HUDEP-2 (cell line): Measurements from ENCODE around the gene KIR2DL1.
"Not testable (repeated sequence)": the region's sequence is repeated elsewhere in the genome, so short reads cannot be mapped to it uniquely, and the experiment has no call there.

Experiments
- DNase-seq, 76 experiments: peaks; one replicate each; lab custom pipeline; 2025; ENCODE audit not compliant: unreplicated experiment in 76 of 76; lab: John Stamatoyannopoulos, UW

KIR2DL1 gene

DNA sequence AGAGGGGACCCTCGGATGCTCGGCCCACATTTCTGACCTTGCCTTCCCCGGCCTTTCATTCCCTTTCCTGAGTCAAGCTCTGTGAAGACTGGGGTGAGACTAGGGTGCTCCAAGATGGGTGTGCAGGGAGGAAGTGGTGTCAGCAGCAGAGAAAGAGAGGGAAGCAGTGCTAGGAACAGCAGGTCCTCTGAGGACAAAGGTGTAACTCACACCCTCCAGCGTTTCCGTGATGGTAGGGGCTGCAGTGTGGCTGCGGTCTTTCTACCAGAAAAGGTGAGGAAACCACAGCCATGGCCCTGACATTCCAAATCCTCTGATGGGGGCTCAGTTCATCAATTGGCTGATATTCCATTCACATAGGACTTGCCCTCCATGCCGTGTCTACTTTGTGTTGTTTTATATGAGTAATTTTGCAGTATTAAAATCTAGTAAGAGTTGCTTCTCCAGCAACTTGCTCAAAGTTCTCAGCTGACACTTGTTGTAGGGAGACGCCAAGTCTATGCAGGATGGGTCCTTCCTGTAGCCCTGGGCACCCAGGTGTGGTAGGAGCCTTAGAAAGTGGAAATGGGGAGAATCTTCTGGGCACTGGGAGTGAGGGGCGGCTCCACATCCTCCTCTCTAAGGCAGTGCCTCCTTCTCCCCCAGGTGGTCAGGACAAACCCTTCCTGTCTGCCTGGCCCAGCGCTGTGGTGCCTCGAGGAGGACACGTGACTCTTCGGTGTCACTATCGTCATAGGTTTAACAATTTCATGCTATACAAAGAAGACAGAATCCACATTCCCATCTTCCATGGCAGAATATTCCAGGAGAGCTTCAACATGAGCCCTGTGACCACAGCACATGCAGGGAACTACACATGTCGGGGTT, 48.3 kb downstream of the KIR2DL1 start:
- no peak for DNase-seq

GRCh38 chr19:54824416-54824815, 54.8 kb downstream of the KIR2DL1 start:
- DNase-seq: not testable (repeated sequence)

DNA sequence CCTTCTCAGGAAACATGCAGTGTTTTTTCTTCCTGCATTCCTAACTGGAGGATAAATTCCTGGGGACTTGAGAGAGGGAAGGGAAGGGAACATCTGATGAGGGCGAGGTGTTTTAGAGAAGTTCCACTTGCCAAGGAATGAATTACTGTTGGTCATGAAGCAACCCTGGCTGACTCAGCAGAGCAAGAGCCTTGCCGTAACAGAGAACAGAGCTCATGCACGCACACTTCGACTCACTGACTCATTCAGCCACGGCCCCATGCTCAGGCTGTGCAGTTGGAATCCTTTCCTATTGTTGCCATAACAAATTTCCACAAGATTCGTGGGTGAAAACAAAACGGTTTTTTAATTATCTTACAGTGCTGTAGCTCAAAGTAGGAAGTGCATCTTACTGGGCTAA, 55.7 kb downstream of the KIR2DL1 start:
- DNase-seq: not testable (repeated sequence)

DNA sequence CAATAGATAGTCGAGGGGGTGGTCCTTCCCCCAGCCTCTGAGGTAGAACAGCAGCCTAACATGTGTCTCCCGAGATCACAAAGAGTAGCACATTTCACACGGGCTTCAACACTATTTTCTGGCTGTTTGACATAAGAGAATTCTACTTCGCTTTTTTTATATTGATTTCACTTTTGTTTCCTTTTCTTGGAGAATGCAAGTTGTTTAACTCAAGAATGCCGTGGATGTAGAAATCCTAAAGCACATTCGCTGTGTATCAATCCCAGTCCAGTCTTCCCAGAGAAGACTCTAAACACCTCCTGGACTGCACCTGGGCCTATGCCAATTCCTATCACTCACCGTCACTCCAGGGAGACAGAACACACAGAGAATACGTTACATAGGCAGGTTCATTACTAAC, 58.5 kb downstream of the KIR2DL1 start:
- not testable (repeated sequence) for DNase-seq

DNA sequence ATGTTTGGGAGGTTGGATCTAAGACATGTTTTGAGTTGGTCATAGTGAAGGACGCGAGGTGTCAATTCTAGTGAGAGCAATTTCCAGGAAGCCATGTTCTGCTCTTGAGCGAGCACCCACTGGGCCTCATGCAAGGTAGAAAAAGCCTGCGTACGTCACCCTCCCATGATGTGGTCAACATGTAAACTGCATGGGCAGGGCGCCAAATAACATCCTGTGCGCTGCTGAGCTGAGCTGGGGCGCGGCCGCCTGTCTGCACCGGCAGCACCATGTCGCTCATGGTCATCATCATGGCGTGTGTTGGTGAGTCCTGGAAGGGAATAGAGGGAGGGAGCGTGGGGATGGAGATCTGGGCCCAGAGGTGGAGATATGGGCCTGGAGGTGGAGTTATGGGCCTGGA, 62.9 kb downstream of the KIR2DL1 start, which contains the start of gene KIR2DS4:
Gene KIR2DS4 (plus strand): TSS at position 181 of the 400 bp plus-strand sequence.
- DNase-seq: not testable (repeated sequence)
